Cardiac septum (tissue), 1 donor: ENCODE results near the gene ZNF846. TPM values are rescaled to one million over a fixed set of nuclear protein-coding genes. Genes with fewer than 3 reads are reported as not detected.

Experiments
- DNase-seq: peaks from one replicate; pipeline ENCODE4 v3.0.0-alpha.2; 2020; ENCODE audit warnings: low spot score
- intact Hi-C: fragments of 100-400 bp; cut with DNase I; formaldehyde crosslinking; loops from one replicate; pipeline ENCODE4 v1.14.0; 2022
- total RNA-seq: library from RNA; stranded (reverse); fragmentation: NEBNext Ultra II Directional; extraction: Animal tissue kit (Norgen Biotek cat#: 25700); gene quantifications from one replicate; pipeline ENCODE4 v1.2.1, GENCODE V29; 2021
- donor health status: DM: no; HTN: no; CAD: no.

The ZNF846 gene
- total RNA-seq, 1 donor from 2014 or later: 10.5 TPM

DNA sequence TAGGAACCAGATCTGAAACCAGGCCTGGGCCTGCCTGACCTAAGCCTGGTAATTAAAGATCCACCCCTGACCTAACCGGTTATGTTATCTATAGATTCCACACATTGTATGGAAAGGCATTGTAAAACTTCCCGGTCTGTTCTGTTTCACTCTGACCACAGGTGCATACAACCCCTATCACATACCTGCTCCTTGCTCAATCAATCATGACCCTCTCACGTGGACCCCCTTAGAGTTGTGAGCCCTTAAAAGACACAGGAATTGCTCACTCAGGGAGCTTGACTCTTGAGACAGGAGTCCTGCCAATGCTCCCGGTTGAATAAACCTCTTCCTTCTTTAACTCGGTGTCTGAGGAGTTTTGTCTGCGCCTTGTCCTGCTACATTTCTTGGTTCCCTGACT is 66.4 kb downstream of the ZNF846 start:
- intact Hi-C loops: no loop called here
- no peak for DNase-seq

Other genes with a start within 250 kb of the ZNF846 start
- gene ZNF426, start 230.1 kb downstream of the ZNF846 start, total RNA-seq: 14.8 TPM
- gene ZNF121, start 184.2 kb downstream of the ZNF846 start, total RNA-seq: 23.5 TPM
- gene ZNF561, start 147.5 kb downstream of the ZNF846 start, total RNA-seq: 27.4 TPM
- gene ZNF562, start 93.6 kb downstream of the ZNF846 start, total RNA-seq: 21.9 TPM
- 17.0 TPM for gene FBXL12, start 50.3 kb upstream of the ZNF846 start, total RNA-seq
- gene UBL5, start 59.2 kb upstream of the ZNF846 start, total RNA-seq: 422 TPM
- gene PIN1, start 66.6 kb upstream of the ZNF846 start, total RNA-seq: 93.5 TPM
- 4.1 TPM for gene OLFM2, start 167.8 kb upstream of the ZNF846 start, total RNA-seq
- gene COL5A3, start 241.8 kb upstream of the ZNF846 start, total RNA-seq: 8.9 TPM
- not detected for gene RDH8, start 244.7 kb upstream of the ZNF846 start, total RNA-seq